ENCODE results near the gene COL1A1. TPM values are rescaled to one million over a fixed set of nuclear protein-coding genes. Genes with fewer than 3 reads are reported as not detected.

Gene COL1A1
- polyA plus RNA-seq, 1 experiment: 1,356 TPM

DNA sequence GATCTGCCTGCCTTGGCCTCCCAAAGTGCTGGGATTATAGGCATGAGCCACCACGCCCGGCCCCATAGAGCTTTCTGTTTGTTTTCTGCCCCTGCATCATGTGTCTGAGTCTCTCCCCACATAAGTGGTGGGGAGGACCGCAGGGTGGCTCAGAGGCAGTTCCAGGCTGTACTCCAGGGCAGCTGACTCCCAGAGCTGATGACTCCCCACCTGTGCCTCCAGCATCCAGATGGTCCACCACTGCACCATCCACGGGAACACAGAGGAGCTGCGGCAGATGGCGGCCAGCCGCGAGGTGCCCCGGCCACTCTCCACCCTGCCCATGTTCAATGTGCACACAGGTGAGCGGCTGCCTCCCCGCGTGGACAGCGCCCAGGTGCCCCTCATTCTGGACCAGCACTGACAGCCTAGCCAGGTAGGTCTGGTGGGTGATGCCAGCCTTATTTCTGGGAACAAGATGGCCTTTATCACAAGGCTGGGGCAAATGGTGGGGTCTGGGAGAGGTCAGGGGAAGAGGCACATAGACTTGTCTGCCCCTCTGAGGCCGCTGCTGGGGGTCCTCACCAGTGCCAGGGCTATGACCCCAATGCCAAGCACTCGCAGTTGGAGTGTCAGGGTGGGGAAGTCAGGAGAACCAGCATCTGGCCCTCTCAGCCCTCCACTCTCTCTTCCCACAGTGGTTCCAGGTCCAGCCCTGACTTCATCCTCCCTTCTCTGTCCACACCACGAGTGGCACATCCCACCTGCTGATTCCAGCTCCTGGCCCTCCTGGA is 26.2 kb downstream of the COL1A1 start:
- ChIA-PET CTCF (interaction anchor here (1.1 to 4.4 kb wide), 5 partner anchors 14 to 122 kb away, joined by 4 to 22 read pairs (median 5); no protein-coding TSS in a partner anchor), POLR2A (interaction anchor here (0.7 to 6.8 kb wide), 5 partner anchors 12 to 96 kb away, joined by 4 to 97 read pairs (median 8); partner anchors contain the start of gene COL1A1)
- DNase-seq (ENCODE audit: low read depth, low spot score): no peak
- peak overlapping the region; percentile 22 for H3K27ac ChIP-seq (ENCODE audit: low read depth, low read length)
- no peaks in the 10 kb centered on the region; the same call in 1 of the 2 replicates for H3K9me3 ChIP-seq (ENCODE audit: control insufficient read depth, insufficient read depth, low read length)
- TF ChIP-seq, protein P1, sequence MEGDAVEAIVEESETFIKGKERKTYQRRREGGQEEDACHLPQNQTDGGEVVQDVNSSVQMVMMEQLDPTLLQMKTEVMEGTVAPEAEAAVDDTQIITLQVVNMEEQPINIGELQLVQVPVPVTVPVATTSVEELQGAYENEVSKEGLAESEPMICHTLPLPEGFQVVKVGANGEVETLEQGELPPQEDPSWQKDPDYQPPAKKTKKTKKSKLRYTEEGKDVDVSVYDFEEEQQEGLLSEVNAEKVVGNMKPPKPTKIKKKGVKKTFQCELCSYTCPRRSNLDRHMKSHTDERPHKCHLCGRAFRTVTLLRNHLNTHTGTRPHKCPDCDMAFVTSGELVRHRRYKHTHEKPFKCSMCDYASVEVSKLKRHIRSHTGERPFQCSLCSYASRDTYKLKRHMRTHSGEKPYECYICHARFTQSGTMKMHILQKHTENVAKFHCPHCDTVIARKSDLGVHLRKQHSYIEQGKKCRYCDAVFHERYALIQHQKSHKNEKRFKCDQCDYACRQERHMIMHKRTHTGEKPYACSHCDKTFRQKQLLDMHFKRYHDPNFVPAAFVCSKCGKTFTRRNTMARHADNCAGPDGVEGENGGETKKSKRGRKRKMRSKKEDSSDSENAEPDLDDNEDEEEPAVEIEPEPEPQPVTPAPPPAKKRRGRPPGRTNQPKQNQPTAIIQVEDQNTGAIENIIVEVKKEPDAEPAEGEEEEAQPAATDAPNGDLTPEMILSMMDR (IDR thresholded peaks at IDR 0.05; ENCODE audit: low read depth, low read length): no peak
- no peak overlapping the region for H3K4me3 ChIP-seq (ENCODE audit: low read depth, low read length)
- H3K27me3 ChIP-seq (ENCODE audit: control insufficient read depth, insufficient read depth, low read length): no peaks in the 10 kb centered on the region

DNA sequence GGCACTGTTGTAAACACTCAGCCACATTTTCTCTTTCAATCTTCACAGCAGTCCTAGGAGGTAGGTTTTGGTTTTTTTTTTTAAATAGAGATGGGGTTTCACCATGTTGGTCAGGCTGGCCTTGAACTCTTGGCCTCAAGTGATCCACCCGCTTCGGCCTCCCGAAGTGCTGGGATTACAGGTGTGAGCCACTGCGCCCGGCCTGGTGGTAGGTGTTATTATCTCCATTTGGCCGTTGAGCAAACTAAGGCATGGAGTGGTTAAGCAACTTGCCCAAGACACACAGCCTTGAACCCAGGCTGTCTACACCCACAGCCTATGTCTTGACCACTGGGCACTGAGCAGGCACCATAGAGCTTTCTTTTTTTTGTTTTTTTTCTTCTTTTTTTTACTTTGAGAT is 27.0 kb downstream of the COL1A1 start:
- Histone ChIP-seq H3K4me3 (ENCODE audit: low read depth, low read length) (no peak overlapping the region), H3K9me3 (ENCODE audit: control insufficient read depth, insufficient read depth, low read length) (no peaks in the 10 kb centered on the region; the same call in 1 of the 2 replicates), H3K27ac (ENCODE audit: low read depth, low read length) (peak overlapping the region; percentile 98), H3K27me3 (ENCODE audit: control insufficient read depth, insufficient read depth, low read length) (no peaks in the 10 kb centered on the region)
- POLR2A ChIA-PET: interaction anchor here (0.9 to 6.8 kb wide), 6 partner anchors 12 to 99 kb away, joined by 3 to 97 read pairs (median 6); partner anchors contain the start of gene COL1A1
- CTCF ChIA-PET: interaction anchor here (1.1 to 4.4 kb wide), 4 partner anchors 13 to 123 kb away, joined by 4 to 22 read pairs (median 6); no protein-coding TSS in a partner anchor
- TF ChIP-seq, protein P1 (IDR thresholded peaks at IDR 0.05; ENCODE audit: low read depth, low read length): no peak
- DNase-seq (ENCODE audit: low read depth, low spot score): no peak

DNA sequence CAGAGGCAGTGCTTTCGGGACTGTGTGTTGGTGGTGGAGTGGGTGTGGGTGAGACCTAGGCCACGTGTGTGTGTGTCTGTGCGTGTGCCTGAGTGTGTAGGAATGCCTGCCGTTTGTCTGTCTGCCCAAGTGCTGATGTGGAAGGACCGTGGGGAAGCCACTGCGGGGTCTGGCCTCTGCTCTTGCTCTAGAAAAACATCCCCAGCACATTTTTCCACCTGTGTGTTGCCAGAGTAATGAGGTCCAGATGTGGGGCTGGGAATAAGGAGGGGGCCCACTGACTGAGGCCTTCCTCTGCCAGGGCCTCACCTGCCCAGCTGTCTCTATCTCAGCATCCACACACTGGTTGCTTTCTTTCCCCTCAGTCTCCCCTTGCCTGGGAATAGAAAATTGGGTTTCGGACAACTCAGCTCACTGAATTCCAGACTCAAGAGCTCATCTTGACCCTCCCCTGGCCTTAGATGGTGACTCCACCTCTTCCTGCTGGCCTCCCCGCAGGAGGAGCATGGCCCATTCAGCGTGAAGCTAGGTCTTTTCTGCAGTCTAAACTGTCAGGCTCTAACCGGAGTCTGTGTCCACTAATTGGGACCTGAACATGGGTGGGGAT is 28.0 kb downstream of the COL1A1 start:
- no peak for DNase-seq (ENCODE audit: low read depth, low spot score)
- TF ChIP-seq, protein P1 (IDR thresholded peaks at IDR 0.05; ENCODE audit: low read depth, low read length): no peak
- Histone ChIP-seq H3K4me3 (ENCODE audit: low read depth, low read length) (no peak overlapping the region; the same call in 1 of the 2 replicates), H3K27me3 (ENCODE audit: control insufficient read depth, insufficient read depth, low read length) (no peaks in the 10 kb centered on the region), H3K9me3 (ENCODE audit: control insufficient read depth, insufficient read depth, low read length) (no peaks in the 10 kb centered on the region; the same call in 1 of the 2 replicates), H3K27ac (ENCODE audit: low read depth, low read length) (peak overlapping the region; percentile 98)
- ChIA-PET CTCF (interaction anchor here (1.5 to 4.4 kb wide), 5 partner anchors 12 to 124 kb away, joined by 3 to 22 read pairs (median 5); no protein-coding TSS in a partner anchor), POLR2A (interaction anchor here (0.6 to 6.8 kb wide), 15 partner anchors 9 to 124 kb away, joined by 3 to 97 read pairs (median 5); partner anchors contain the start of gene COL1A1)

DNA sequence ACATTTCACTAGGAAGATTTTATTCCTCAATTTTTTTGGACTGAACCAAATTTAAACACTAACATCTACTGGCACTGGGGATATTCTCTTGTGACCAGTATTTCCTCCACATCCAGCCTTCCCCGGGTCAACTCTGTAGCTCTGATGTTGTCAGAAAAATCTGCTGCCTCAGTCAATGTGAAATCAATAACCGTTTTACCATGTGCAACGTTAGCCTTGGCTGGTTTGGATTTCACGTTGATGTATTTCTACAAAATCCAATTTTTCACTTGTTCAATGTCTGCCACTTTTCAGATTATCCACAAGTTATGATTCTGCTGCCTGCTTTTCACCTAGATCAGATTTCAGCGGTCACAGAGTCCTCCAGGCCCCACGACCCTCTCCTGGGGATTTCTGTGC is 28.5 kb downstream of the COL1A1 start:
- H3K27me3 ChIP-seq (ENCODE audit: control insufficient read depth, insufficient read depth, low read length): no peaks in the 10 kb centered on the region
- no peak overlapping the region for H3K4me3 ChIP-seq (ENCODE audit: low read depth, low read length)
- H3K27ac ChIP-seq (ENCODE audit: low read depth, low read length): peak overlapping the region; percentile 98
- no peak for DNase-seq (ENCODE audit: low read depth, low spot score)
- TF ChIP-seq, protein P1 (IDR thresholded peaks at IDR 0.05; ENCODE audit: low read depth, low read length): no peak
- CTCF ChIA-PET: interaction anchor here (0.9 to 4.4 kb wide), 6 partner anchors 11 to 225 kb away, joined by 3 to 22 read pairs (median 5); no protein-coding TSS in a partner anchor
- POLR2A ChIA-PET: interaction anchor here (0.6 to 6.8 kb wide), 10 partner anchors 9 to 123 kb away, joined by 3 to 97 read pairs (median 7); partner anchors contain the start of gene COL1A1
- H3K9me3 ChIP-seq (ENCODE audit: control insufficient read depth, insufficient read depth, low read length): no peaks in the 10 kb centered on the region; the same call in 1 of the 2 replicates

Data from AG04450 (cell line).